ENCODE data around the gene BNIP5.

Gene BNIP5

GRCh38 chr6:36277946-36278470 is 58.7 kb downstream of the BNIP5 start:
- no peaks in the 10 kb centered on the region for H3K4me1 ChIP-seq
- no peak for TF ChIP-seq CTCF (IDR thresholded peaks at IDR 0.05; ENCODE audit: low read depth, low read length)
- H3K36me3 ChIP-seq, result no peaks in the 10 kb centered on the region
- H3K27me3 ChIP-seq, result no peaks in the 10 kb centered on the region
- DNase-seq, result no peak
- H3K9me3 ChIP-seq, result no peaks in the 10 kb centered on the region
- H3K4me3 ChIP-seq (ENCODE audit: low read depth, low read length), result no peak overlapping the region

- no peaks in the 10 kb centered on the region for H3K4me1 ChIP-seq
- no peaks in the 10 kb centered on the region for H3K9me3 ChIP-seq
- no peak for DNase-seq
- H3K4me3 ChIP-seq (ENCODE audit: low read depth, low read length), result no peak overlapping the region
- H3K27me3 ChIP-seq, result no peaks in the 10 kb centered on the region
- no peaks in the 10 kb centered on the region for H3K36me3 ChIP-seq
- TF ChIP-seq CTCF (IDR thresholded peaks at IDR 0.05; ENCODE audit: low read depth, low read length), result no peak
Measured at GRCh38 chr6:36276581-36277536, 59.8 kb downstream of the BNIP5 start.

GRCh38 chr6:36273802-36274514 is 62.7 kb downstream of the BNIP5 start:
- no peak overlapping the region for H3K4me3 ChIP-seq (ENCODE audit: low read depth, low read length)
- H3K27me3 ChIP-seq, result no peaks in the 10 kb centered on the region
- DNase-seq, result no peak
- H3K4me1 ChIP-seq, result no peaks in the 10 kb centered on the region
- no peaks in the 10 kb centered on the region for H3K9me3 ChIP-seq
- TF ChIP-seq CTCF (IDR thresholded peaks at IDR 0.05; ENCODE audit: low read depth, low read length), result no peak
- H3K36me3 ChIP-seq, result no peaks in the 10 kb centered on the region

- H3K27me3 ChIP-seq, result no peaks in the 10 kb centered on the region
- TF ChIP-seq CTCF (IDR thresholded peaks at IDR 0.05; ENCODE audit: low read depth, low read length), result no peak
- H3K4me1 ChIP-seq, result no peaks in the 10 kb centered on the region
- H3K4me3 ChIP-seq (ENCODE audit: low read depth, low read length), result no peak overlapping the region
- no peaks in the 10 kb centered on the region for H3K9me3 ChIP-seq
- H3K36me3 ChIP-seq, result no peaks in the 10 kb centered on the region
- no peak for DNase-seq
Measured at GRCh38 chr6:36273067-36273466, 63.6 kb downstream of the BNIP5 start.

GRCh38 chr6:36272234-36272633 is 64.5 kb downstream of the BNIP5 start:
- Histone ChIP-seq H3K4me1 (no peaks in the 10 kb centered on the region), H3K27me3 (no peaks in the 10 kb centered on the region), H3K9me3 (no peaks in the 10 kb centered on the region), H3K36me3 (no peaks in the 10 kb centered on the region), H3K4me3 (ENCODE audit: low read depth, low read length) (no peak overlapping the region)
- no peak for DNase-seq
- no peak for TF ChIP-seq CTCF (IDR thresholded peaks at IDR 0.05; ENCODE audit: low read depth, low read length)
